HG03039 (cell line): Measurements from ENCODE around the gene CBX3.
A peak's percentile ranks its signal among the peaks of the same experiment; 100 is the strongest.
"Not testable (repeated sequence)": the region's sequence is repeated elsewhere in the genome, so short reads cannot be mapped to it uniquely, and the experiment has no call there.

Source experiments
- ATAC-seq: cut with Tn5 transposase; IDR thresholded peaks from one replicate; pipeline ENCODE4 v1.9.1; 2021; ENCODE audit warnings: mild to moderate bottlenecking, moderate library complexity; ENCODE audit not compliant: unreplicated experiment

The CBX3 gene

GRCh38 chr7:26201247-26202018, at the start of gene CBX3:
CBX3 (plus strand) TSS chr7:26201745; CDS start chr7:26202999, 1,254 bp downstream.
- peak; percentile 39 for ATAC-seq

- peak; percentile 57 for ATAC-seq
These were observed 49.4 kb upstream of the CBX3 start, which contains the start of gene NFE2L3 for GRCh38 chr7:26151953-26152781. NFE2L3 (plus strand) TSS chr7:26152198; CDS start chr7:26152499, 301 bp downstream.

- peak; percentile 17 for ATAC-seq
These were observed 48.7 kb upstream of the CBX3 start for GRCh38 chr7:26152782-26153240.

GRCh38 chr7:26153241-26153822, 48.2 kb upstream of the CBX3 start:
- ATAC-seq, result no peak

- no peak for ATAC-seq
These were observed 47.4 kb upstream of the CBX3 start for GRCh38 chr7:26153823-26154783.

GRCh38 chr7:26155531-26156375, 45.8 kb upstream of the CBX3 start:
- no peak for ATAC-seq

GRCh38 chr7:26156451-26157420, 44.8 kb upstream of the CBX3 start:
- ATAC-seq, result no peak

GRCh38 chr7:26157520-26158105, 43.9 kb upstream of the CBX3 start:
- ATAC-seq, result no peak

GRCh38 chr7:26159243-26159642, 42.3 kb upstream of the CBX3 start:
- ATAC-seq, result no peak

- no peak for ATAC-seq
These were observed 40.6 kb upstream of the CBX3 start for GRCh38 chr7:26160896-26161295.

GRCh38 chr7:26162431-26162830, 39.1 kb upstream of the CBX3 start:
- ATAC-seq, result no peak

GRCh38 chr7:26163804-26164203, 37.7 kb upstream of the CBX3 start:
- not testable (repeated sequence) for ATAC-seq

GRCh38 chr7:26165950-26166683, 35.4 kb upstream of the CBX3 start:
- no peak for ATAC-seq

- ATAC-seq, result no peak
These were observed 34.8 kb upstream of the CBX3 start for GRCh38 chr7:26166684-26167266.

GRCh38 chr7:26167303-26167934, 34.1 kb upstream of the CBX3 start:
- no peak for ATAC-seq

- ATAC-seq, result no peak
These were observed 33.0 kb upstream of the CBX3 start for GRCh38 chr7:26168458-26169023.
